Measurements from ENCODE around the gene SLC25A11. TPM values are rescaled to one million over a fixed set of nuclear protein-coding genes. Genes with fewer than 3 reads are reported as not detected.

Gene SLC25A11
- total and polyA plus RNA-seq, 2 donors (not counting 1 experiment from before 2014, with no cell fraction given) = 29.2 to 59.3 TPM

DNA sequence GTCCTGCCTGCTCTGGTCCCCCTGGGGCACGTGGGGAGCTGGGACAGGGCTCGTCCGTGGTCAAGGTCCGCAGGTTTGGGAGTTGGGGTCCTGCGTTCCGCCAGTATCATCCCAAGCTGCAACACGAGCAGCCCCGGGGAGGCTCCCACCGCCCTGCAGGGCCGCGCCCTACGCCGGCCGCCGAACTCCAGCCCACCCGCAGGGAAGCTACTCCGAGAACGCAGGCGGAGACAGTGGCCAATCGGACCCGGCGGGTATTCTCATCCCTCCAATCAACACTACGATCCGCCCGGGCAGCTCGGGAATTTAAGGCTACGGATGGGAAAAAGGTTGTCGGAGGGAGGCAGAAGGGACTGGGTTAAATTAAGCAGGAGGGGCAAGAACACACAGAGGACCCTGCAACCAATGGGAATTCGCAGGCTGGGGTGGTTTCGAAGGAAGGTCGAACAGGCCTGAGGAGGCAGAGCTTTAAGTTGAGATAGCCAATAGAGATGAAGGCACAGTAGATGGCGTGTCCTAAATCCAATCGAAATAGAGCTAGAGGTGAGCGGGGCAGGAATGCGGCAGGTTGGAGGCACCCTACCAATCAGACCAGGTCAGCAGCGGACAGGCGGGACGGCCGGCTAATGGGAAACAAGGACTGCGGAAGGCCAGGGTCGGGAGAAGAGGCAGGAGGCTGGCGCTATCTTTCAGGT is 27.1 kb upstream of the SLC25A11 start:
- no peak overlapping the region for H2AFZ ChIP-seq (ENCODE audit: low read length)

DNA sequence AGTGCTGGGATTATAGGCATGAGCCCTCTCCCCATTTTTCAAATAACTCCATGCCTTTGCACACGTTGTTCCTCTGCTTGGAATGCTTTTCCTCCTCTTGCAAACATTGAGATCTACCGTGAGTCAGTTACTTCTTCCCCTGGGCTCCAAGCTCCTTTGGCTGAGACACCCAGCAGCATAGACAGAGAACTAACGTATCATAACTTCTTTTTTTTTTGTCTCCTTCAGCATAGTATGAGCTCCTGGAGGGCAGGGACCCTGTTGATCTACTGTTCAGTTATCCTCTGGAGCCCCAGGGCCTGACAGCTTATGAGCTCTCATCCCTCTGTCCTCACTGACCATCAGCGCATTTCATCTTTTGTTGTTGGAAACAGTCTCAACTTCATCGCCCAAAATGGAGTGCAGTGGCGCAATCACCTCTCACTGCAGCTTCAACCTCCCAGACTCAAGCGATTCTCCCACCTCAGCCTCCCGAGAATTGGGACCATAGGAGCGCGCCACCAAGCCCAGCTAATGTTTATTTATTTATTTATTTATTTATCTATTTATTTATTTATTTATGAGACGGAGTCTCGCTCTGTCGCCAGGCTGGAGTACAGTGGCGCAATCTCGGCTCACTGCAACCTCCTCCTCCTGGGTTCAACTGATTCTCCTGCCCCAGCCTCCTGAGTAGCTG is 25.6 kb upstream of the SLC25A11 start:
- Histone ChIP-seq H3K4me1 (ENCODE audit: control insufficient read depth, extremely low read depth, insufficient read depth, low read length) (peaks cover 19% of the 10 kb centered on the region), H3K27me3 (ENCODE audit: control insufficient read depth, insufficient read depth, low read length) (no peaks in the 10 kb centered on the region), H3K9me3 (ENCODE audit: control insufficient read depth, insufficient read depth, low read depth, low read length) (no peaks in the 10 kb centered on the region), H3K4me2 (ENCODE audit: extremely low read depth, insufficient read depth, low read length) (no peak overlapping the region), H3K27ac (ENCODE audit: insufficient read depth, low read length) (no peak overlapping the region), H3K36me3 (ENCODE audit: control insufficient read depth, insufficient read depth, low read length) (peaks cover 3% of the 10 kb centered on the region), H3K79me2 (ENCODE audit: control insufficient read depth, insufficient read depth, low read length) (peaks cover 15% of the 10 kb centered on the region), H2AFZ (ENCODE audit: low read length) (no peak overlapping the region), H3K4me3 (replicated peaks in 1 of 4; ENCODE audit: control extremely low read depth in 1 of 4, insufficient read depth in 1 of 4, low read depth in 3 of 4, low read length in 4 of 4) (no peak overlapping the region), H4K20me1 (ENCODE audit: control insufficient read depth, extremely low read depth, insufficient read depth, low read length) (no peaks in the 10 kb centered on the region), H3K9ac (ENCODE audit: insufficient read depth, low read length) (no peak overlapping the region)
- TF ChIP-seq CTCF (conservative IDR thresholded peaks at IDR 0.05 in 1 of 2, IDR thresholded peaks at IDR 0.05 in 1 of 2; ENCODE audit: low read depth in 1 of 2, low read length in 2 of 2) = no peak
- no peak for TF ChIP-seq EZH2 (IDR thresholded peaks at IDR 0.05; ENCODE audit: low read length, missing control alignments)
- DNase-seq (ENCODE audit: low read depth in 2 of 2) = no peak

More for the DNA sequence above, 27.1 kb upstream of the SLC25A11 start:
- Histone ChIP-seq H3K9ac (ENCODE audit: insufficient read depth, low read length) (peak overlapping the region; percentile 88), H3K4me1 (ENCODE audit: control insufficient read depth, extremely low read depth, insufficient read depth, low read length) (peaks cover 19% of the 10 kb centered on the region), H4K20me1 (ENCODE audit: control insufficient read depth, extremely low read depth, insufficient read depth, low read length) (no peaks in the 10 kb centered on the region), H3K9me3 (ENCODE audit: control insufficient read depth, insufficient read depth, low read depth, low read length) (no peaks in the 10 kb centered on the region), H3K36me3 (ENCODE audit: control insufficient read depth, insufficient read depth, low read length) (peaks cover 6% of the 10 kb centered on the region), H3K27me3 (ENCODE audit: control insufficient read depth, insufficient read depth, low read length) (no peaks in the 10 kb centered on the region), H3K79me2 (ENCODE audit: control insufficient read depth, insufficient read depth, low read length) (peaks cover 15% of the 10 kb centered on the region), H3K4me3 (replicated peaks in 1 of 4; ENCODE audit: control extremely low read depth in 1 of 4, insufficient read depth in 1 of 4, low read depth in 3 of 4, low read length in 4 of 4) (peak overlapping the region; percentile 71 to 87 (median 86)), H3K27ac (ENCODE audit: insufficient read depth, low read length) (peak overlapping the region; percentile 97), H3K4me2 (ENCODE audit: extremely low read depth, insufficient read depth, low read length) (peak overlapping the region; percentile 100)
- peak; percentile 100 for DNase-seq (ENCODE audit: low read depth in 2 of 2)
- TF ChIP-seq CTCF (conservative IDR thresholded peaks at IDR 0.05 in 1 of 2, IDR thresholded peaks at IDR 0.05 in 1 of 2; ENCODE audit: low read depth in 1 of 2, low read length in 2 of 2) (no peak), EZH2 (IDR thresholded peaks at IDR 0.05; ENCODE audit: low read length, missing control alignments) (no peak)

DNA sequence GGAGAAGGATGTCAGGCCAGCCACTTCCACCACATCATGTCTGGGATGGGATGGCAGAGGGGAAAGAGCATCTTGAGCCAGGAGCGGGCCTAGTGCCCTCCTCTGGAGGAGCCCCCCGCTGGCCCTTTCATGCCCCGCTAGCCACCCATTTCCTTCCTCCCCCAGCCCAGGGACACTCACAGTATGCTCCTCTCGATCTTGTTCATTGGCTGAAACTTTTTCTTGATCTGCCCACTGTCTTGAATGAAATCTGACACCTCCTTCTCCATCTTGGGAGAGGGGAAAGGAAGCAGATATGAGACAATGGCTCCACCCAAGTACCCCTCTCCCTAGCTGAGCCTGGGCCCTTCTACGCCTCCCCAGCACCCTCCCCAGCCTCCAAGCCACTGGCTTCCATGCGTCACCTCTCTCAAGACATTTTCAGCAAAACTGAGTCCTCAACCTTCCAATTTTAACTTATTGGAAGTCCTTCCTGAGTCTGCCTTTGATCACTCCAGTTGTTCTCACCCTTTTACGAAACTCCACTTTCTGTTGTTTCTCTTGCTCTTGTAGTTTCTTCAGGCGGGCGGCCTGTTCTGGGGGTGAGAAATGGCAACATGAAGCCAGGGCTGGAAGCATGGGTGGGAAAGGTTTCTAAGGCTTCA is 20.6 kb upstream of the SLC25A11 start:
- peaks cover 7% of the 10 kb centered on the region for H3K36me3 ChIP-seq (ENCODE audit: control insufficient read depth, insufficient read depth, low read length)
- no peaks in the 10 kb centered on the region for H4K20me1 ChIP-seq (ENCODE audit: control insufficient read depth, extremely low read depth, insufficient read depth, low read length)
- H3K27ac ChIP-seq (ENCODE audit: insufficient read depth, low read length) = no peak overlapping the region
- H3K9me3 ChIP-seq (ENCODE audit: control insufficient read depth, insufficient read depth, low read depth, low read length) = no peaks in the 10 kb centered on the region
- H3K79me2 ChIP-seq (ENCODE audit: control insufficient read depth, insufficient read depth, low read length) = peaks cover 3% of the 10 kb centered on the region
- H3K4me1 ChIP-seq (ENCODE audit: control insufficient read depth, extremely low read depth, insufficient read depth, low read length) = no peaks in the 10 kb centered on the region
- no peak overlapping the region for H3K4me2 ChIP-seq (ENCODE audit: extremely low read depth, insufficient read depth, low read length)
- H2AFZ ChIP-seq (ENCODE audit: low read length) = no peak overlapping the region
- no peak for TF ChIP-seq CTCF (conservative IDR thresholded peaks at IDR 0.05 in 1 of 2, IDR thresholded peaks at IDR 0.05 in 1 of 2; ENCODE audit: low read depth in 1 of 2, low read length in 2 of 2)
- TF ChIP-seq EZH2 (IDR thresholded peaks at IDR 0.05; ENCODE audit: low read length, missing control alignments) = no peak
- H3K9ac ChIP-seq (ENCODE audit: insufficient read depth, low read length) = no peak overlapping the region
- no peak for DNase-seq (ENCODE audit: low read depth in 2 of 2)
- no peaks in the 10 kb centered on the region for H3K27me3 ChIP-seq (ENCODE audit: control insufficient read depth, insufficient read depth, low read length)
- no peak overlapping the region for H3K4me3 ChIP-seq (replicated peaks in 1 of 4; ENCODE audit: control extremely low read depth in 1 of 4, insufficient read depth in 1 of 4, low read depth in 3 of 4, low read length in 4 of 4)

Data from fibroblast of lung (primary cell).